OCI-LY3 (cell line): ENCODE results near the gene MIEF1.

Experiments used
- H2AFZ ChIP-seq: fragments of 200-600, 300-600 bp; shearing (Covaris generic); 2 replicates; pipeline ENCODE4 v1.6.0; 2014; ENCODE audit warnings: antibody characterized with exemption, low read depth, low read length
- H3K27ac ChIP-seq: fragments of 200-600, 300-600 bp; sonication (generic); 2 replicates; pipeline ENCODE4 v1.5.1; 2014; ENCODE audit warnings: mild to moderate bottlenecking, low read length, moderate library complexity, mixed read lengths
- H3K27me3 ChIP-seq: fragments of 200-600, 300-600 bp; sonication (generic); 2 replicates; pipeline ENCODE4 v1.6.1; 2014; ENCODE audit warnings: low read depth, low read length, mixed read lengths
- H3K36me3 ChIP-seq: fragments of 200-600, 300-600 bp; sonication (generic); replicated peaks from 2 replicates; pipeline ENCODE3; 2014; ENCODE audit warnings: low read depth, low read length, mixed read lengths
- H3K4me1 ChIP-seq: fragments of 300-600, 200-600 bp; sonication (generic); 2 replicates; pipeline ENCODE4 v1.6.1; 2014; ENCODE audit warnings: low read length, mixed read lengths
- H3K4me2 ChIP-seq: fragments of 200-600, 300-600 bp; sonication (generic); 2 replicates; pipeline ENCODE4 v1.6.1; 2014; ENCODE audit warnings: low read length, mixed read lengths
- H3K4me3 ChIP-seq: fragments of 300-600, 200-600 bp; sonication (generic); 2 replicates; pipeline ENCODE4 v1.5.1; 2014; ENCODE audit warnings: antibody characterized with exemption, mild to moderate bottlenecking, low read length, moderate library complexity
- H3K79me2 ChIP-seq: fragments of 300-600, 200-600 bp; shearing (Covaris generic); 2 replicates; pipeline ENCODE4 v1.6.1; 2014; ENCODE audit warnings: mild to moderate bottlenecking, low read length, mixed read lengths
- H3K9ac ChIP-seq: fragments of 300-600, 200-600 bp; shearing (Covaris generic); 2 replicates; pipeline ENCODE4 v1.6.0; 2014; ENCODE audit warnings: mild to moderate bottlenecking, low read length, moderate library complexity
- H3K9me3 ChIP-seq: fragments of 200-600, 300-600 bp; shearing (Covaris generic); 2 replicates; pipeline ENCODE4 v1.6.1; 2014; ENCODE audit warnings: low read length, mixed read lengths; ENCODE audit not compliant: insufficient read depth
- H4K20me1 ChIP-seq: fragments of 200-600, 300-600 bp; sonication (generic); 2 replicates; pipeline ENCODE4 v1.6.1; 2016; ENCODE audit warnings: low read length, mixed read lengths; ENCODE audit not compliant: insufficient read depth
- CTCF ChIP-seq: fragments of 200-600, 300-600 bp; sonication (generic); IDR thresholded peaks from 2 replicates; pipeline ENCODE4 v1.5.1; 2014; ENCODE audit warnings: antibody characterized with exemption, low read length, low read depth
- EZH2phosphoT487 ChIP-seq: fragments of 200-600 bp; shearing (Covaris generic); IDR thresholded peaks from 2 replicates; pipeline ENCODE4 v1.6.1; 2018; ENCODE audit warnings: antibody characterized with exemption, mixed run types, low read depth

Gene MIEF1

GRCh38 chr22:39526736-39527171, 24.7 kb downstream of the MIEF1 start:
- H3K36me3 ChIP-seq: peaks cover 67% of the 10 kb centered on the region
- H4K20me1 ChIP-seq: peaks cover 32% of the 10 kb centered on the region
- H3K4me2 ChIP-seq: 0 out of 2 replicates have a peak overlapping the region, but pooled peaks have one; percentile 4
- H3K27me3 ChIP-seq: no peaks in the 10 kb centered on the region
- H3K9ac ChIP-seq: no peak overlapping the region
- H3K27ac ChIP-seq: peak overlapping the region; percentile 80
- TF ChIP-seq CTCF: no peak
- no peak for TF ChIP-seq EZH2phosphoT487
- H3K79me2 ChIP-seq: peaks cover 88% of the 10 kb centered on the region
- no peak overlapping the region for H3K4me3 ChIP-seq
- H3K9me3 ChIP-seq: no peaks in the 10 kb centered on the region
- no peak overlapping the region for H2AFZ ChIP-seq
- H3K4me1 ChIP-seq: peaks cover 89% of the 10 kb centered on the region

- H3K79me2 ChIP-seq: peaks cover 88% of the 10 kb centered on the region
- no peaks in the 10 kb centered on the region for H3K9me3 ChIP-seq
- peak overlapping the region; percentile 71; the same call in 1 of the 2 replicates for H3K4me3 ChIP-seq
- H3K36me3 ChIP-seq: peaks cover 64% of the 10 kb centered on the region
- peak overlapping the region; percentile 82 for H3K4me2 ChIP-seq
- peaks cover 25% of the 10 kb centered on the region for H4K20me1 ChIP-seq
- peak overlapping the region; percentile 80 for H3K27ac ChIP-seq
- peaks cover 84% of the 10 kb centered on the region for H3K4me1 ChIP-seq
- peak overlapping the region; percentile 61 for H3K9ac ChIP-seq
- TF ChIP-seq CTCF: no peak
- TF ChIP-seq EZH2phosphoT487: no peak
- no peak overlapping the region for H2AFZ ChIP-seq
- H3K27me3 ChIP-seq: no peaks in the 10 kb centered on the region
Observed at GRCh38 chr22:39527481-39527961, 25.4 kb downstream of the MIEF1 start.

- peaks cover 18% of the 10 kb centered on the region for H4K20me1 ChIP-seq
- H3K27ac ChIP-seq: peak overlapping the region; percentile 80
- H3K36me3 ChIP-seq: peaks cover 57% of the 10 kb centered on the region
Observed at GRCh38 chr22:39528080-39528661, 26.1 kb downstream of the MIEF1 start.

More at GRCh38 chr22:39528080-39528661, 26.1 kb downstream of the MIEF1 start:
- Histone ChIP-seq H3K9ac (peak overlapping the region; percentile 61), H3K9me3 (no peaks in the 10 kb centered on the region), H3K79me2 (peaks cover 82% of the 10 kb centered on the region), H3K4me1 (peaks cover 78% of the 10 kb centered on the region), H3K27me3 (no peaks in the 10 kb centered on the region), H3K4me3 (peak overlapping the region; percentile 71), H2AFZ (no peak overlapping the region), H3K4me2 (peak overlapping the region; percentile 82)
- no peak for TF ChIP-seq CTCF
- TF ChIP-seq EZH2phosphoT487: no peak
